HG03378 (cell line): Measurements from ENCODE around the gene FREM1.

Experiments
- ATAC-seq: cut with Tn5 transposase; IDR thresholded peaks from one replicate; pipeline ENCODE4 v1.9.1; 2021; ENCODE audit warnings: mild to moderate bottlenecking, moderate library complexity; ENCODE audit not compliant: unreplicated experiment

The FREM1 gene

GRCh38 chr9:14819183-14819582 is 91.0 kb downstream of the FREM1 start:
- no peak for ATAC-seq

- no peak for ATAC-seq
Measured at GRCh38 chr9:14814249-14814628, 96.0 kb downstream of the FREM1 start.

DNA sequence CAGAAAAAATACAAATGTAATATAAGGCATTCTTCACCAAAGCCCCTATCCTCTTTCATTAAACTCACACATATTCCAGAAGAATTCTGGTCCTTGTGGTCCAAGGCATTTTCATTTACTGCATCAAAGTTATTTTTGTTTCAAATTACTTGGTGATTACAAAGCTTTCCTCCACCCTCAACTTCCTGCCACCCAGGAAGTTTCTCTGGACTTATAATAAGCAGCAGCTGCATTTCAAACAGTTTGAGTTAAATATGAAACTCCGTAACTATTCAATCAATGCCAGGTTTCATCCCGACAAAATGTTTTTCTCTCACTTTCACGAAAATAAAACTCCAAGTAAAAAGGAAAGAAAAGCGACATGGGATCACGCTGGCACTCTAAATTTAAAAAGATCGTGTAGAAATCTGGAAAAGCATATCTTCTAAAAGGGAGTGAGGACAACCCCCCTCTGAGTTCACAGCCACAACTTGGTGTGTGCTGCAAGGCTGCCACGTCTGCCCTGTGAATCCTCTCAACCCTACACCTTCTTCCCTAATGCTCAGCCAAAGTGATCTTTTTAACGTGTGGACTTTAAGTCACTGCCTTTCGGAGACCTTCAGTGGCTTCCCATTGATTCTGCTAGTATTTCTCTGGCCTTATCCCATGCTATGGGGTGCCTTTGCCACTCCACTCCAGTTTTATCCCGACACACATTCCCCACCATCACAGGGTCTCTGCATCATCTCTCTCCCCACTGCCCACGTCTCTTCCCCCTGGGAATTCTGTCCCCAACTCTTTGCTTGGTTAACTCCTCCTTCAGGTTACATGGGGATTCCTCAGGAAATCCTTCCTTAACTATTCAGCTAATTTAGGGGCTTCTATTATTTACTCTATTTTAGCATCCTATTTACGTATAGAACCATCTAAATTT is 96.6 kb downstream of the FREM1 start:
- ATAC-seq, result no peak

- no peak for ATAC-seq
Measured at GRCh38 chr9:14812806-14813205, 97.4 kb downstream of the FREM1 start.

DNA sequence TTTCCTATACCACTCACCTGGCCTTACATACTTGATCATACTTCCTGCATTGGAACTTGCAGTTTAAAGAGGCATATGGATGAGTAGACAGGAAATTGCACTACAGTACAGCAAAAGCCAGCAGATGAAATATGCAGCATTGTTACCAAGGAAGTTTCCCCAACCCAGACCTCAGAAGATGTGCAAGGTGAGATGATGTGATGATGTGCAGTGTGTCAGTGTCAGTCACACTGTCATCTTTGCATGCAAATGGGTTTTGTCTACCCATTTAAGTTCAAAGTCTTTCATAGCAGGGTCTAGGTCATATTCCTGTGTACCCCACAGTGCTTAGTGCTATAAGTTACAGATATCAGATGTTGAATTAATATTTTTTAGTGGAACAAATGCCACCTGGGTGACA is 98.4 kb downstream of the FREM1 start:
- no peak for ATAC-seq

DNA sequence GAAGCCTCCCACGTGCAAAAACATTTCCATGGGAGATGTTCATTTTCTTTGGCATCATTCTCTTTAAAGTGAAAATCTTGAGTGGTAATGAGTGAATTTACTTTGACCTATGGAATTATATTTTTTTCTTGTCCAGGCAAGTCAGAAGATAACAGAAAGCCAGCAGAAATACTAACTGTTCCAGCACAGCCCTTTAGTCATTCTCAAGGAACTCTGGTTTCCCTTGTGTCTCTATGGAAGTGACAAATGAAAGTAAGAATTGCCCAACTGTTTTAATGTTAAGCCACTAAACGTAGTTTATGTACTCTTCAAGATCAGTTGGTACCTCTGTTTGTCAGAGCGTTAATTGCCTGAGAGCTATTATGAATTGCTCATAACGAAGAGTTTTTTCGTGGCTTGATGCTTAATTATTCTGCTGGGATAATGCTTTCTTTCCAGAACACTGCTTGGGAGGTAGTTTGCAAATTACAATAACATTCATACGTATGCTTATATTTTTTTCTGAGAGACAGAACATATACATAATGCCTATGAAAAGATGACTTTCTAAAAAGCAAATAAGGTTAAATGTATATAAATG is 103.2 kb downstream of the FREM1 start:
- ATAC-seq, result no peak

GRCh38 chr9:14799030-14799429 is 111.2 kb downstream of the FREM1 start:
- no peak for ATAC-seq

DNA sequence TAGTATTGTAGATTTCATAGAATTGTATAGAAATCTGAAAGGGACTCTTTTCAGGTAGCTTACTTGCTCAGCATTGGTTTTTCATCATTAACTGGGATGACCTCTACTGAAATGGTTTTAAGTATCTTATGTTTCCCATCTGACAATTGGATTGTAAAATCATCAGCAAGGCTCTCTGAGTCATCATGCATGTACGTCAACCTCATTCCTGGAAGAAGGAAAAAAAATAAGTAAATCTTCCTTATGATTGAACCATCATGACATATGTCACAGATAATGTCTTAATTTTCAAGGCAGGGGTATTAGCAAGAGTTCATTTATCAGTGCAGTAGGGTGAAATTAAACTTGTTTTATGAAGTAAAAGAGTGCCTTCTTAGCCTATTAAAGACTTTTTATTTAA is 112.8 kb downstream of the FREM1 start:
- no peak for ATAC-seq

GRCh38 chr9:14793389-14793788 is 116.8 kb downstream of the FREM1 start:
- ATAC-seq, result no peak

DNA sequence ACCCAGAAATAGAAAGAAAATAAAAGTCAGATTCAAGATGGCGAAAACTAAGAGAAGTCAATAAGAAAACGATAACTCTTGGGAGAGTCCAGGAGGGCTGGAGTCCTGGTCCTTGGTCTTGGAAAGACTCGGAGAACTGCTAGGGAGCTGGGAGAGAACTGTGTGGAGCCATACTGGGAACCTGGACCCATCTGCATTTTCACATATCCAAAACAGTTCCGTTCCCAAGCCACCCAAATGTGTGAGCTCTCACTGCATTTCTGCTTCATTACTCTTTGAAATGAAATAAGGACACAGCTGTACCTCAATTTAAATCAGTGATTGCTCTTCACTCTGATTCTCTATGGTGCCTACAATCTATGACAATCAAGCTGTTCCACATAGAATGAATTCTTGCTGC is 119.6 kb downstream of the FREM1 start:
- no peak for ATAC-seq

DNA sequence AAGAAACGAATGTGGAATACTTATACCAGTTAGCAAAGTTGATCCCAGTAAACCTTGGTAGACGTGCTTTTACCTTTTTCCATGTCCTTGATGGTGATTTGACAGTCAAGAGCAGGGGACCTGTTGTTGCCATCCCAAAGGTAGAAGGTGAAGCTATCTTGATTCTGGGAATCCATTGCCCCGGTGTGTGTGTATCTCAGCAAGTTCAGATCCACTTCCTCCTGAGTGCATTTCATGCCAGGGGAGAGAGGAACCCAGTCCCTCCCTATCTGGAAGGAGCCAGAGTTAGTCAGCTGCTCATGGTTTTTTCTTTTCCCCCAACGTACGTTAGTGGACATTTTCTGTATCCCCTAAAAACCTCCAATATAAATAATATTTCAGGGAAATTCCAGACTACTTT is 121.4 kb downstream of the FREM1 start:
- ATAC-seq, result no peak

- no peak for ATAC-seq
Measured at GRCh38 chr9:14783358-14783757, 126.9 kb downstream of the FREM1 start.

GRCh38 chr9:14782286-14783051 is 127.8 kb downstream of the FREM1 start:
- ATAC-seq, result no peak

- ATAC-seq, result no peak
Measured at GRCh38 chr9:14780693-14781092, 129.5 kb downstream of the FREM1 start.

GRCh38 chr9:14780251-14780650 is 130.0 kb downstream of the FREM1 start:
- ATAC-seq, result no peak

- no peak for ATAC-seq
Measured at GRCh38 chr9:14779566-14780022, 130.6 kb downstream of the FREM1 start.

DNA sequence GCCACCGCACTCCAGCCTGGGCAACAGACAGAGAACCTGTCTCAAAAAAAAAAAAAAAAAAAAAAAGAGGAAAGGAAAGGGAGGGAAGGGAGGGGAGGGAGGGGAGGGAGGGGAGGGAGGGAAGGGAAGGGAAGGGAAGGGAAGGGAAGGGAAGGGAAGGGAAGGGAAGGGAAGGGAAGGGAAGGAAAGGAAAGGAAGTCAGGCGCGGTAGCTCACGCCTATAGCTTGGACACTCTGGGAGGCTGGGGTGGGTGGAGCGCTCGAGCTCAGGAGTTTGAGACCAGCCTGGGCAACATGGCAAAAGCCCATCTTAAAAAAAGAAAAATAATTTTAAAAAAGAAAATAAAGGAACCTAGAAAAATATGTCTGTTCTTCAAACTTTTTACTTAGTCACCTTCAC is 131.7 kb downstream of the FREM1 start:
- ATAC-seq, result no peak

DNA sequence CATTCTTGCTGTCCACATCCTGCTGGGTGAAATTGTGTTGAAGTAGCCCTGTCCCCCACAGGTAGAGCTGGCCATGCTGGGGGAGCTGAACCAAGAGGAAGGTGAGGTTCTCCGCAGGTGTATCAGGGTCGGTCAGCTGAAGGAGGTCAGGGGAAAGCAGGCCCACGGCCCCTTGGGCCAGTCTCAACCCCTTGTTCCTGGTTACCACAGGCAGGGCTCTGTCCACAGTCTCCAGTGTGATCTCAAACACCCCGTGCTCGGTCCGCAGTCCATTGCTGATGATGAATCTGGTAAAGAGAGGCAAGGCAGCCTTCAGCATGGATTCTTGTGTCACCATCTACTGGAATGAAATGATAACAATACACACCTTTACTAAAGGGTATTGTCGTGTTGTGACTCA is 134.3 kb downstream of the FREM1 start:
- ATAC-seq, result no peak

- no peak for ATAC-seq
Measured at GRCh38 chr9:14770592-14770991, 139.6 kb downstream of the FREM1 start.

GRCh38 chr9:14769230-14769571 is 141.0 kb downstream of the FREM1 start:
- peak; percentile 48 for ATAC-seq

- ATAC-seq, result no peak
Measured at GRCh38 chr9:14768405-14769229, 141.6 kb downstream of the FREM1 start.
